NCI-H345 treated with DMSO at 0.1 percent for 48 hours (cell line): ENCODE results near the gene C16orf86.

Source experiments
- DNase-seq: peaks from one replicate; lab custom pipeline; 2025; ENCODE audit not compliant: unreplicated experiment; lab: John Stamatoyannopoulos, UW

Gene C16orf86

GRCh38 chr16:67653789-67654402, 12.7 kb upstream of the C16orf86 start:
- DNase-seq = no peak

- no peak for DNase-seq
Measured at GRCh38 chr16:67654403-67654911, 12.2 kb upstream of the C16orf86 start.

DNA sequence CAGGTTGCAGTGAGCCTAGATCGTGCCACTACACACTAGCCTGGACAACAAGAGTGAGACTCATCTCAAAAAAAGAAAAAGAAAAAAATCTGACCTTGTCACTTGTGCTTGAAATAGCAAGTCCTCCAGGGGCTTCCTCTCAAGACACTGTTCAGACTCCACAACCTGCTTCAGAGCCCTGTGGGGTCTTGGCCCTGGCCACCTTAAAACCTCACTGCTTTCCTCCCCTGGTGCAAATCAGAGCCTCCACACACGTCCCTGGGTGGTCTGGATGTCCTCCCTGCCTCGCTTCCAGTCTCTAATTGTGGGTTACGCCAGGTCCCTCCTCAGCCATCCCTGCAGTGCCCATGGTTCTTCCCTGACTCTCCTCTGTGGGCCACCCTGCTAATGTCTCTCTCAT, 11.3 kb upstream of the C16orf86 start:
- no peak for DNase-seq

- DNase-seq = no peak
Measured at GRCh38 chr16:67656344-67657016, 10.1 kb upstream of the C16orf86 start.

GRCh38 chr16:67657017-67657608, 9.5 kb upstream of the C16orf86 start:
- DNase-seq = no peak

GRCh38 chr16:67657751-67658518, 8.7 kb upstream of the C16orf86 start:
- no peak for DNase-seq

- no peak for DNase-seq
Measured at GRCh38 chr16:67658849-67659674, 7.6 kb upstream of the C16orf86 start.

GRCh38 chr16:67659675-67660563, 6.7 kb upstream of the C16orf86 start, which contains the start of gene ACD:
Gene ACD, minus strand, starts transcription at chr16:67660260. Its CDS starts 40 bp downstream, at chr16:67660220.
- DNase-seq = peak; percentile 63

- DNase-seq = peak; percentile 87
Measured at GRCh38 chr16:67660564-67661028, 6.0 kb upstream of the C16orf86 start, which contains the start of gene PARD6A. Gene PARD6A, plus strand, starts transcription at chr16:67660960. Its CDS starts 79 bp downstream, at chr16:67661039.

- no peak for DNase-seq
Measured at GRCh38 chr16:67661101-67661761, 5.4 kb upstream of the C16orf86 start.

DNA sequence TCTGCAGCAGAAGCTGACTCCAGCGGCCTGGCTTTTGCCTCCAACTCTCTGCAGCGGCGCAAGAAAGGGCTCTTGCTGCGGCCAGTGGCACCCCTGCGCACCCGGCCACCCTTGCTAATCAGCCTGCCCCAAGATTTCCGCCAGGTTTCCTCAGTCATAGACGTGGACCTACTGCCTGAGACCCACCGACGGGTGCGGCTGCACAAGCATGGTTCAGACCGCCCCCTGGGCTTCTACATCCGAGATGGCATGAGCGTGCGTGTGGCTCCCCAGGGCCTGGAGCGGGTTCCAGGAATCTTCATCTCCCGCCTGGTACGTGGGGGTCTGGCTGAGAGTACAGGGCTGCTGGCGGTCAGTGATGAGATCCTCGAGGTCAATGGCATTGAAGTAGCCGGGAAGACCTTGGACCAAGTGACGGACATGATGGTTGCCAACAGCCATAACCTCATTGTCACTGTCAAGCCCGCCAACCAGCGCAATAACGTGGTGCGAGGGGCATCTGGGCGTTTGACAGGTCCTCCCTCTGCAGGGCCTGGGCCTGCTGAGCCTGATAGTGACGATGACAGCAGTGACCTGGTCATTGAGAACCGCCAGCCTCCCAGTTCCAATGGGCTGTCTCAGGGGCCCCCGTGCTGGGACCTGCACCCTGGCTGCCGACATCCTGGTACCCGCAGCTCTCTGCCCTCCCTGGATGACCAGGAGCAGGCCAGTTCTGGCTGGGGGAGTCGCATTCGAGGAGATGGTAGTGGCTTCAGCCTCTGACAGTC, 4.5 kb upstream of the C16orf86 start:
- no peak for DNase-seq

DNA sequence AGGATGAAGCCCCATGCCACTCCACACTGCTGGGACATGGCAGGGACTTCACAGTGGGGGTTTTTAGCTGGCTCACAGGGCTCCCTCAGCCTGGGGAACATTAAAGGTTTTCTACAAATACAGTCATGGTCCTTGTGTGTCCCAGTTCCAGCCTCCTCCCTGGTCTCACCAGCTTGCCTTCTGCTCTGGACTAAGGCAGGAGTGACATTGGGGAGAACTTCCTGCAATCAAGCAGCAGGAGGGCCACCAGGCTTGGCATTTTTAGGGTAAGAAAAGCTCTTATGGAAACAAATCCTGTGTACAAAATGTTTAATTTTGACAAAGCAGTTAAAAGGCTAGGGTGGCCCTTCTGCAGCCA, 4.0 kb upstream of the C16orf86 start:
- DNase-seq = no peak

DNA sequence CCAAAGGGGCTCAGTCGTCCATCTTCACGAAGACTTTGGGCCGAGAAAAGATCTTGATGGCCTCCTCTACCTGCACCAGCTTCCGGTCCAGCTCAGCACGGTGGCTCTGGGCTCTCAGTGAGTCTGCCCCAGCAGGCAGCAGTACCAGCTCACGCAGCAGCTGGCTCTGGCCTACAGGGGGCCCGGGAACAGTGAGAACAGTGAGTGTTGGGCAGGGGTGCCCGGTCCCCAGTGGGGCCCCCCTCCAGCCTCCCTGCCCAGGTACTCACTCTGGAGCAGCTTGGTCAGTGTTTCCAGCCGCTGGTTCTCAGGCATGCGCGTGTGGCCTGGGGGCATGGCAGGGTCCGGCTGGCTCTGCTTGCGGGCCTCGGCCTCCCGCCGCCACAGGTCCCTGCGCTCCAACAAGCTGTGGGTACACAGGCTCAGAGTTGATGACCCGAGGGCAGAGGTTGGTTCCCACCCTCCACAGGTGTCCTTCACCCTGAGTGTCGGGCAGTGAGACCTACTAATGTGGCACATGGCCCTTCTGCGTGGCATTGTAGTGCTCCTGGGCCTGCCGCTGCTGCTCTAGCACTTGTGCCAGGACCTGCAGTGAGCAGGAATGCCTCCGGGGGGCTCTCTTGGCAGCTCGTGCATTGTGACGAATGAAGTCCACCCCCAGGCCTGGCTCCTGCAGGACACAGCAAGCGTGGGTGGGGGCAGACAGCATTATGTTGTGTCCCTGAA, 3.3 kb upstream of the C16orf86 start:
- no peak for DNase-seq

DNA sequence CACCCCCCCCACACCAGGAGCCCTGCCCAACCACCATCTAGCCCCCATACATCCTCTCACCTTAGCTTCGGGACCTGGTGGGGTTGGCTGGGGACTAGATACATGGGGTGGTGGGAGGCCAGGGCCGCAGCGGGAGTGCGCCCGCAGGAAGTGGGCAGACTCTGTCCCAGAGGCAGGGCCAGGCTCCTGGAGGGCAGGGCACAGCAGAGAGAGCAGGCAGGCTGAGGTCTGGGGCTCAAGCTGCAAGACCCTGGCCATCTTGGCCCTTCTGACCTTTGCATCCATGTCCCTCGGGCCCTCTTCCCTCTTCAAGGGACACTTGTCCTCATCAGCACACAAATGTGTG, 2.8 kb upstream of the C16orf86 start:
- DNase-seq = no peak

DNA sequence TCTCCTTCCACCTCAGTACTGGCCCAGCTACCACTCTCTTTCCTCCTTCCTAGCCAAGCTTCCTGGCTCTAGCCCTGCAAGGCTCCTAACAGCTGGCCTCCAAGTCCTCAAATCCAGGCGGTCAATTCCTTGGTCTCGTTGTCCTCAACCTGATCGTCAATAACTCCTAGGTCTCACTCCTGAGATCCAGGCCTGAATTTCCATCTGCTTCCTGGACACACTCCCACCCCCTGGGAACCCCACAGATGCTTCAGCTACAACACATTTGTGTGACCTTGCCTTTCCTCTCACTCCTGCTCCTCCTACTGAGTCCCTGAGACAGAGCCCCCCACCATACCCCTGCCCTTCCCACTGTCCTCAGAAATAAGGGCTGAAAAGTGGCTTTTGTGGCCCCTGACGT, 2.4 kb upstream of the C16orf86 start:
- no peak for DNase-seq

- no peak for DNase-seq
Measured at GRCh38 chr16:67664871-67665270, 1.7 kb upstream of the C16orf86 start.

DNA sequence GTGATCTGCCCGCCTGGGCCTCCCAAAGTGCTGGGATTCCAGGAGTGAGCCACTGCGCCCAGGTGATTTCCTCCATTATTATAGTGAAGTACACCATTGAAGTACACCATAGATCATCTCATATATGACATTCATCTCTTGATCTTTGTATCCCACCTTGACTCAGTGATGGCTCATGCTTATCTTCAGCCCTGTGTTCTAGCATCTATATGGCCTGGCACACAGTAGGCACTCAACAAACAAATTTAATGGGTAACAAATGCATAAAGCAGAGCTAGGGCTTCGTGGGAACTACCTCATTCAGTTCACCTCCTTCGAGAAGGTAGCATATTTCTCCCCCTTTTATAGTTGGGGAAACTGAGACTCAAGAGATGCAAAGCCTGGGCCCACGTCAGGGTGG, 1.0 kb upstream of the C16orf86 start:
- DNase-seq = no peak
